A204.1 (cell line): ENCODE results near the gene MEI4.
"Not testable (repeated sequence)": the region's sequence is repeated elsewhere in the genome, so short reads cannot be mapped to it uniquely, and the experiment has no call there.

ENCODE experiments used
- FAIRE-seq: peaks from 2 replicates; lab custom pipeline; 2012; peaks lifted over from hg19 to GRCh38; lab: Jason Lieb, UNC

MEI4 gene, protein sequence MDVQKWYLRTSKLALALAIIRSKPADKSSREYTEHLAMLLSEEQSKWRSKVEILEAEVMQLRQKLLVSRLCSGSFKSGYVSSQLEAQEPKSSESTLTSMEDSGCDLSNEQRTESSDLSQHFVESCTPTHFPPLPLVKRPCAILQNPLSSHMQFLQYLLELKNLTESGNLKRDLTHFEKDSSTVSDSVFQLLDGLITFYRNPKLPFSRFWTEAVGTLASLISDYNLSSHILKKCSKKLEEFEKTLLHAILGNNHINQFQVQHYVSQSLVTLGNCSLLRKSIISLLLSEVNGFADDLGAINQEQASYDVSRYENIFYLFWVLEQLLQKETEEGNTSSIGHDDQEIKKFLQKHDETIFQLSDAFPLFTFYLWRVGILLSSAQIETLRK

DNA sequence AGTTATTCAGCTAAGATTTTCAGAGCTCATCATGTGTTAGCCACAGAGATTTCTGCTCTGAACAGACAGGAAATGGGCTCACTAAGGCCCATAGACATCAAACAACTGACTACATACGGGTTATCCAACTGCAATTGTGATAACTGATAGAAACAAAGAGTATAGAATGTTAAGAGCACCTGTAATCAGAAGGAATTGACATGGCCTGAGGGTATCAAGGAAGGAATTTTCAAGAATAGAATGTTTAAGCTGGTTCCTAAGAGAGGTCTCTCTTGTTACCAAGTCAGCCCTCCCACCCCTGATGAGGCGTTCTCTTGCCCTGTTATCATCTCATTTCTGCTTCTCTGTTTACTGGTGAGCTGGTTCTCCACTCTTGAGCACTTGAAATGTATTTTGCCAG, at the start of gene MEI4:
Gene MEI4, plus strand, starts transcription at position 301 of the 400 bp plus-strand sequence. CDS start 37,633 bp downstream, outside the sequence.
- FAIRE-seq, result no peak

DNA sequence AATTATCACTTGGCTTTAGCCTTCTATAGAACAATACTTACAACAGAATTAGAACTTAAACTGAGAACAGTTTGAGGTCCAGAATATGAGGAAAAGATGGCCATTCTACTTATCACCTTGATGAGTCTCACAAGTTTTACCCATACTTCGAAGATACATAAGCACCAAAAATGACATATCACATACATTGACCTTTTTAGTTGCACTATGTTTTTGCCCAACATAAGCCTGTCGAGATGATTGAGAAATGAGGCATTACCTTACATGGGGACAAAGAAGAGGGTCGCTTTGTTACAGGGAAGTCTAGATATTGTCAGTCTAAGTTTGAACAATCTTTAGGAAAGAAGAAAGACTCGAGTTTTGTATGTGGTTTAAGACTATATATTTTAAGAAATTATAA, 48.4 kb upstream of the MEI4 start:
- no peak for FAIRE-seq

DNA sequence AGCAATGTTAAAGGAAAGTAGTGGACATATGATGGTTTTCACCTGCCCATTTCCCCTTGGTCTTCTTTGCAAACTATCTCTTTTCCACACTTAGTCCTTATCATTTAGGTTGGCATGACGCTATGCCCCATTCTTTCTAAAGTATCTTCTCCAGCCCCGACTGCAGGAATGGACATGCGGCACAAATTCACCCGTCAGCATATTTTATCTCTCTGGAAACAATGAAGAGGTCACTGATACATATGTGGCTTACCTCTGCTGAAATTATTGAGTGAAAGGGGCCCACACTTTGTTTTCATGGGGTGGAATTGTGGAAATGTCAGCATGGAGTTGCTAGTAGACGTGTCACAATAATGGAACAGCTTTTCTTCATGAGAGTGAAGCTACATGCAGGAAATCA, 45.8 kb upstream of the MEI4 start:
- no peak for FAIRE-seq

DNA sequence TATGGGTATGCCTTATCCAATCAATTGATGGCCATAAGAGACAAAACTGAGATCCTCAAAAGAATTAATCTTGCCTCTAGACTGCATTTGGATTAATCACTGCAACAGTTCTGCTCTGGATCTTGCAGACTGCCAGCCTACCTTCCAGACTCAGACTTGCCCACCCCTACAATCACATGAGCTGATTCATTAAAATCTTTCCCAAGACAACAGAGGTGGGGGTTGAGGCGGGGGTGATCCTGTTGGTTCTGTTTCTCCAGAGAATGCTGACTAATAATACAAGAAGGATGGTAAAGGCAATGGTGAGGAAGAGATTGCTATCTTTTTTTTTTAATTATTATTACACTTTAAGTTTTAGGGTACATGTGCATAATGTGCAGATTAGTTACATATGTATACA, 43.7 kb upstream of the MEI4 start:
- FAIRE-seq, result no peak

DNA sequence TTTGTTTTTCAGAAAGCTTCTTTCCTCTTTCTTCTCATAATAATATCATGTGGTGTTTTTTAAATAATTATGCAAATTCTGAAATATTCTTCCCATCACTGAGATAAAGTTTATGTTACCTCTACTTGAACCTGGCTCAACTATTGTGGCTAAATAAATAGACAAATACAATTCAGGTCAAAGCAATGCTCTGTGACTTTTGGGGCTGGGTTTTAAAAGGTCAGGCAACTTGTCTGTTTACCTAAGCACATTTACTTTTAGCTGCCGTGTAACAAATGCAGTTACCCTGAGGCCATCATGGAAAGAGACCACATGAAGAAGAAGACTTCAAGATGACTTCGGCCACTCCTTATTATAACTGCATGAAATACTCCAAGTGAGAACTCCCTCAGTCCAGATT, 33.7 kb upstream of the MEI4 start:
- FAIRE-seq, result no peak

DNA sequence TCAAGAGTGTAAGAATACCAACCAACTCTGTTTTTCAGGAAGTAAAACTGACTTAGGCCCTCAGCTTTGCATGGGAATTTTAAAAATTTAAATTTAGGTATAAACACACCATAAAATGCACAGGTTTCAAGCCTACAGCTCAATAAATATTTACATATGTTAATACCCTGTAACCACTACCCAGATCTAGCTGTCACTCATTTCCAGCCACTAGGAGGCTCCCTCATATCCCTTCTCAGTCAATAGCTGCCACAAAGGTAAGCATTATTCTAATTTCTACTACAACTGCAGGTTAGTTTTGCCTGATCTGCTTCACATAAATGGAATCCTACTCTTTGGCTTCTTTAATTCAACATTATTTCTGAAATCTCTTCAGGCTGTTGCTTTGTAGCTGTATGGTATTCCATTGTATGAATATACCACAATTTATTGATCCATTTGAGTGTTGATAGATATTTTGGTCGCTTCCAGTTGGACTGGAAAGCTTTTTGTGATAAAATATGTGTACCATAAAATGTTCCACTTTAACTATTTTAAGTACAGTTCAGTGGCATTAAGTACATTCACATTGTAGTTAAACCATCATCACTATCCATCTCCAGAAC, 32.5 kb upstream of the MEI4 start:
- no peak for FAIRE-seq

DNA sequence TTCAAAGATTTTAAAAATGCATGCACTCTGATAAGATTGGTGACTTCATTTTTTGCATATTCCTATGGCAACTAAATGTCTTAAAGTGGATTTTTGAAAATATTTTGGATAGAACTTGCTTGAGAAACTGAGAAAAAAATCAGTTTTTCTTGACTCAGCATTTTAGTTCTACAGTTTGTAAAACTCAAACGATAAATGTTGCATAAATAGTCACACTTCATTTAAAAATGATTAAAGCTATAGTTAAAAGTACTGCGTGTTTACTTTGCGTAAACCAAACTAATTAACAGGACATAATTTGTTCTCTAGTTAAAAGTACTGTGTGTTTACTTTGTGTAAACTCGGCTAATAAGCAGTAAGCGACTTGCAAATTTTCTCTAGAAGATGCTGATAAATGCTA, 28.3 kb upstream of the MEI4 start:
- no peak for FAIRE-seq

DNA sequence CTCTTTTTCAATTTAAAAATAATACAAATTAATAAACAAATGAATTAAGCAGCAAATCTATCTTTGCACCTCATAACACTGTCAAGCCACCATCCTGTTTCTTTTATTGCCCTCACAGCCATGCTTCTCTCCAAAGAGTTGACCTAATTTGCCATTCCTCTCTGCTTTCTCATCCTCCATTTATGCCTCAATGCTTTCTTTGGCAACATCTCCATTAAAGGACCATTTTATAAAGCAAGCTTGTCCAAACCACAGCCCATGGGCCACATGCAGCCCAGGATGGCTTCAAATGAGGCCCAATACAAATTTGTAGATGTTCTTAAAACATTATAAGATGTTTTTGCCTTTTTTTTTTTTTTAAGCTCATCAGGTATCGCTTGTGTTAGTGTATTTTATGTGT, 26.4 kb upstream of the MEI4 start:
- no peak for FAIRE-seq

DNA sequence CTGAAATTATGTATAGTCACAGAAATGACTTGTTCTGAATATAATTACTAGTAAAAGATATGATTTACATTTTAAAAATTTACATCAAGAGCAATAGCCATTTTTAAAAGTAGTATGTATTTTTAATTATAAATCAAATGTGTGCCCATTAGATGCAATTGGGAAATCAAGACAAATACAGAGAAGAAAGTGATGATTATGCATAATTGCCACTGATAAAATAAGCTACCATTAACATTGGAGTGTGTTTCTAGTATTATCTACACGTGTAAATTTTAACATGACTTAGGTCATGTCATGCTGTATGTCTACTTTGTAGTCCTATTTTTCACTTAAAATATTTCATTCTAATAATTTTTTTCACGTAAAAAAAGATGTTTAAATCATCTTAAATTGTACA, 22.8 kb upstream of the MEI4 start:
- no peak for FAIRE-seq

DNA sequence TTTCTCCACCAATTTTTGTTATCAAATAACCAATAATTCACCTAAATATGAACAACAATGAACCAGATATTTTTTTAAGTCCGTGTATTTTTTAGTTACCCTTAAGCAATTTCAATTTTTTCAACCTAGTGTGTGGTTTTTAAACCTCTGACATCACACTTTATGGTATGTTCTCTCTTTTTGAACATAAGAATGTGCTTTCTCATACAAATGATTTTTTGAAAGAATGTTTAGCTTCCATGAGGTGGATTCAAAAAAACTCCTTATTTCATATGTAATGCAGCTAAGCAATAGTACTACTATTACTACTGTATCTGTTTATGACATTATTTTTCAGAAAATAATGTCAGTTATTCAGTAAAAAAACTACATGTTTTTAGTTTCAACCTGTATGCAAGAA, 19.4 kb upstream of the MEI4 start:
- FAIRE-seq, result no peak

DNA sequence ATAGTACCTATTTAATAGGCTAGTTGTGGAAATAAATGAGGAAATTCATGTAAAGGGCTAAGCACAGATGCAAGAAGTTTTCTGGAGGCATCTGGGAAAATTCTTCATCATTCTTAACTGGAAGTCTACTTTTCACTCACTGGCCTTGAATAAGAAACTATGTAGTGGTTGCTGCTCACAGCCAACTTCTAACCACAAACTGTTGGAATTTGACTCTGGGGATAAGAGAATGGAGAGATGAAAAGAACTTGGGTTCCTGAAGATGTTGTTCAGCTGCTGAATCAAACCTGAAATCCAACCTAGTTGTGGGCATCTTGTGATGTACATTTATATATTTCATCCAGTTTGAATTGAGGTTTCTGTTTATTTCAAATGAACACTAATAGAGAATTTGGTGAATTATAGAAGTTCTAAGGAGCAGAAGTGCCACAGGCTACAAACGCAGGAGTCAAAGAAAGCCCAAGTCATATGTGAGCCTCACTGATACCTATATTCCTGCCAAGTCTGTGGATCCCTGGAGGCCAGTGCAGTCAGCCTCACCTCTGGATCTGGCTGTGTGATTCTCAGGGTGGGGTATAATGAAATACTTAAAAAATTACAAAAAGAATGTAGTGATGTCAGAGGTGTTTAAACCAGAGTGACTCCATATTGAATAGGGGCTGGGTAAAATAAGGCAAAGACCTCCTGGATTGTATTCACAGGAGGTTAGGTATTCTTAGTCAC, 18.7 kb upstream of the MEI4 start:
- FAIRE-seq, result no peak

DNA sequence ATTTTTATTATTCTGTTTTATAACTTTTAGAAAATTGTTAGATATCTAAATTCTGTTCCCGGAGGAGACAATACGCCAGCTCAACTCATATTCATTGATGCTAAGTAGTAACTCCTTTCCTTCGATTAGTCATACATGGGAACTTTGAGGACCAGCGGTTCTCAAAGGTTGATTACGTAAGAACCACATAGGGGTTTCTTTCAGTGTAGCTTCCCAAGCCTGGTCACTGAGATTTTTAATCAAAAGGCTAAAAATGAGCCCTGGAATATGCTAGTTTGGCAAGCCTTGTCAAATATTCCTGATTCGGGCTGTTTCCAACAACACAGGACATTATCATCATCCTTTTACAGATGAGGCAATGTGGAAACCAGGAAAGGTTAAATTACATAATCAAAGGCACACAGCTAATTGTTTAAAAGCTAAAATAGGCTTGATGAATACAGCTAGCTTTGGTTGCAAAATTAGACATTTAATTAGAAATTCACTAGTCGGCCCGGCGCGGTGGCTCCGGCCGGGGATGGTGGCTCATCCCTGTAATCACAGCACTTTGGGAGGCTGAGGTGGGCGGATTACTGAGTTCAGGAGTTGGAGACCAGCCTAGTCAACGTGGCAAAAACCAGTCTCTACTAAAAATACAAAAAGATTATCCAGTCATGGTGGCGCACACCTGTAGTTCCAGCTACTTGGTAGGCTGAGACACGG, 14.6 kb upstream of the MEI4 start:
- FAIRE-seq, result no peak

DNA sequence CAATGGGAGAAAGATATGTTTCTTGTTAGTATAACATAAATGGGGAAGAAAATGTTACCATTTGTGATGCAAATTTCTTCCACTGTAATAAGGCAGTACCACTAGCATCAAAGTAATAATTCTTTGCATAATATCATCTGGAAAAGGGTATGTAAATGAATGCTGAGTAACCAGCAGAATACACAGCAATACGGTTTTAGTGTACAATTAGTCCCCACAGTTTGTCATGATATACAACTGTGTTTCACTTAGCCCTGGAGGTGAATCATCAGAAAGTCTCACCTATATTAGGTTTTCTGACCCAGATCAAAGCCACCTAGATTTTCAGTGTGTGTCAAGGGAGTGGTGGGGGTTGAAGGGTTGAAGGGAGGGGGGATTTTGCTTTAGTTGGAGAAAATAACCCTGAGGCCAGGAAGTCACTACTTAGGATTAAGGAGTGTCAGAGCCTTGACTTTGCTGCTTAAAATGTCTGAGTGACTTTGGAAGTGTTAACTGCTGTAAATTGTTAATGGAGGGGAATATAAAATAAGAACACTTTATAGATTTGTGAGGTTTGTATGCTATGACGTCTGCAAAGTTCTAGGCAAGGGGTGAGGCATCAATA, 8.6 kb upstream of the MEI4 start:
- no peak for FAIRE-seq

DNA sequence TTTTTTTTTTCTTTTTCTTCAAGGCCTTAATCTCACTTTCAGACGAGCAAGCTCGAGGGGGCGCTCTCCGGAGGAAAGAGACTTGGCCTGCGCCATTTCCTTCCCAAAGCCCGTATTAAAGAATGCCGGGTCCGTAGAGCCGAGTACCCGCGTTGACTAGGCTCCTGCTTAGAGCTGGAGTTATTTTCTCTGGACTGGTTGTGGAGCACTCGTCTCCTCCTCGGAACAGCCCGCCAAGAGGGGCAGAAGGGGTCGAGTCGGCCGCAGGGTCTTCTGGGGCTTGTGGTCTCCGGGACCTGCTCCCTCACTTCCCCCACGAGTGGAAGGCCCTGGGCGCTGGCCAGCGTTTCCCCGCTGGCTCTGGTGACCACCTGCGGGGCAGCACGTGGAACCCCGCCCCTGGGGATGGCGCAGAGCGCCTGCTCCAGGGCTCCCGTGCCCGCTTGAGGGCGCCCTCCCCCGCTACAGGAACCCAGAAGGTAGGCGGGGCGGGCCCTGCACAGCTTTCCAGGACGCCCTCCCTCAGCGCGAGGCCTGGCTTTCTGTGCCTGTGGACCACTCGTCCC, 2.7 kb upstream of the MEI4 start:
- FAIRE-seq, result no peak

DNA sequence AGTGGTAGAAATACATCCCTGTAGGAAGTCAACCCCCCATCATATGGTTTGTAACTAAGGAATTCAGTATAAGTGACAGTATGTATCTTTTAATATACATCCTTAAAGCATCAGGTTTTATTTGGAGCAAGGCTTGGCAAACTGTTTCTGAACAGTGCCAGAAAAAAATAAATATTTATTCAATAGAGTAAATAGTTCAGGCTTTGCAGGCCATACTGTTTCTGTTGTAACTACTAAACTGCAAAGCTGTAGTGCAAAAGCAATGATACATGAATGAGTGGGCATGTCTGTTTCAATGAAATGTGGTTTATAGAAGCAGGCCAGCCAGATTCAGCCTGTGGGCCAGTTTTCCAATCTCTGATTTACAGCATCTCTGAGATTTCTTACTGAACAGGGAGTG, 977 bp downstream of the MEI4 start:
- no peak for FAIRE-seq

DNA sequence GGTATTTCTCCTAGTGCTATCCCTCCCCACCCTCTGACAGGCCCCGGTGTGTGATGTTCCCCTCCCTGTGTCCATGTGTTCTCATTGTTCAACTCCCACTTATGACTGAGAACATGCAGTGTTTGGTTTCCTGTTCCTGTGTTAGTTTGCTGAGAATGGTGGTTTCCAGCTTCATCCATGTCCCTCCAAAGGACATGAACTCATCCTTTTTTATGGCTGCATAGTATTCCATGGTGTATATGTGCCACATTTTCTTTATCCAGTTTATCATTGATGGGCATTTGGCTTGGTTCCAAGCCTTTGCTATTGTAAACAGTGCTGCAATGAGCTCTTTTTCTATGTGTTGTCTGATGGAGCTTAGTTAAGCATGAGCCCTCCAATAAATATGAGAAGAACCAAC, 2.2 kb downstream of the MEI4 start:
- not testable (repeated sequence) for FAIRE-seq

DNA sequence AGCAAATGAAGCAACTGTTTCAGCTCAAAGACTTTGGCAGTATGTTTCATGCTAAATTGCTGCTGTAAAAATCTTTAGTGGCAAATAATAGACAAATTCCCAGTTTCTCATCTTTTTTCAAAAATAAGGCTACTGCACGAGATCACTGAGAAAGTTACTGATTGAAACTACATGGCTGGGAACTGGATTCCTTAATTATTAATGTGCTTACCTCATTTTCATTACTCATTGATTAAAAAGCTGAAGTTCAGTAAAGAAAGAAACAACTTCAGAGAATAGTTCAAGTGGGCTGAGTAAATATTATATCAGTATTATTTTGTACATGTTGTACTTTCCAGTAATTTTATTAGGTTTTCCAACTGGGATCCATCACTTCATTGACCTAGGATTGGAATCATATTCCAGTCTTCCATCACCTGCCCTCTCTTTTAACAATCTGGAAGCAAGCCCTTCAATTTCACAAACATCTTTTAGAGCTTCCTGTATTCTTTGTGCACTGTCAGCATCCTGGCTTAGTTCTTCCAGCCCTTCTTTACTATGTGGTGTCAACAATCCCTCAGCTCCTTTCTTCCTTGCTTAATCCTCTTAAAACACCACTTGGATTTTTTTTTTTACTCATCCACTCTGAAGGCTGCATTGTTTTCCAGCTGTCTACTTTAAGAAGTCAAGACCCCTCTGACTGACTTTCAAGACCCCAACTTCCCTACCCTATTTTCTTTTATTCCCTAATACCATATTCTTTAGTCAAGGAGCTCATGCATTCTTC, 4.3 kb downstream of the MEI4 start:
- no peak for FAIRE-seq

DNA sequence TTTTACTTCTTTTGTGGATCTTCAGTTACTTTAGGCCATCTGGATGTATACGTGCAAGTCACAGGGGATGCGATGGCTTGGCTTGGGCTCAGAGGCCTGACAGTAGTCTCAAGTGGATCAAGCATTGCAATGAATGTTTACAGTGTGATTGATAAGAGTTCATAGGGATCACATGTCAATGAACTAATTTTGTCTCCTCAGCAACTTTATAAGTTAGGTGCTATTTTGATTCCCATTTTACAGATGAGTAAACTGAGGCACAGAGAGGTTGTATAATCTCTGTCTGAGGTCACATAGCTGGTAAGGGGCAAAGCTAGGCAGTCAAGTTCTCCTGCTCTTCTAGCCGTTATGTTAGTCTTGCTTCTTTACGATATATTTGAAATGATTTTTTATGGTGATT, 13.5 kb downstream of the MEI4 start:
- no peak for FAIRE-seq

DNA sequence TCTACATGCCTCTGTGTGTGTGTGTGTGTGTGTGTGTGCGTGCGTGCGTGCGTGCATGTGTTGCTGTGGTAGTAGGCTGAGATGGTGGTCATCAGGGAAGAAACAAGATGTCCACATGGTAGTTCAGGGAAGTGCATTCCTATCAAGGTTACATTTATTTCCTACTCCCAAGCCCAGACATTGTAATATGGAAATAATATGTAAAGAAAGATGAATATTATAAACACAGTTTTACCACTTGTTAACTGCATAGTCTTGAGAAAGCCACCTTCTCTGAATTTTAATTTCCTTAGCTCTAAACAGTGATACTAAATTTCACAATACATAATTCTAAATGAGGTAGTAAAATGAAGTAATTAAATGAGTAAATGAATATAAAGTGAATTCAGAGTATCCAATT, 14.0 kb downstream of the MEI4 start:
- FAIRE-seq, result no peak

DNA sequence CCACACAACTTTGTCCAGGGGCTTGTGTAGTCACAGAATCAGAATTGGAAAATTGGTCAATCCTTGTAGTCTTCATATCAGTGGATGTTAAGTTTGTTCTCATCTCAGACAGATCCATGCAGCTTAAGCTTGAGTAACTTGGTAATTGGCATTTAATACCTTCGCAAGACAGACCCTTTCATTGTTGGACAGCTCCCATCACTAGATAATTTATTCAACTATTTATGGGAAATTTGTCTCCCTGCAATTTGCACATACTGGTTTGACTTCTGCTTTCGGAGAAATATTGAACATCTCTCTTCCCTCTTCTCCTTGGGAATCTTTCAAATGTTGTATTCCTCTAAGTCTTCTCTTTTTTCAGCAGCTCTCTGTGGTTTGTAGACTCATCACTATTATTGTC, 17.1 kb downstream of the MEI4 start:
- FAIRE-seq, result no peak

DNA sequence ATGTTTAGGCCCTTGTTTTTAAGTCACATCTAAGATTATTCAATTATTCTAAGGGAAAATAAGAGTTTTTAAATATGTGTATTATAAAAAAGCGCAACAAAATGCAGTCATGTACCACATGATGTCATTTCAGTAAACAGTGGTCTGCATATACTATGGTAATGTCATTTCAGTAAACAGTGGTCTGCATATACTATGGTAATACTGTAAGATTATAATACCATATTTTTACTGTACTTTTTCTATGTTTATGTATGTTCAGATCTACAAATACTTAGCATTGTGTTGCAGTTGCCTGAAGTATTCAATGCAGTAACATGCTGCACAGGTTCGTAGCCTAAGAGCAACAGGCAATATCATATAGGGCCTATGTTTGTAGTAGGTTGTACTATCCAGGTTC, 21.4 kb downstream of the MEI4 start:
- FAIRE-seq, result no peak
